ENCODE measurements around the gene KRTAP10-8. TPM values are rescaled to one million over a fixed set of nuclear protein-coding genes. Genes with fewer than 3 reads are reported as not detected.
"Not testable (repeated sequence)": the region's sequence is repeated elsewhere in the genome, so short reads cannot be mapped to it uniquely, and the experiment has no call there.

Gene KRTAP10-8
- total RNA-seq, 1 donor from 2014 or later, result not detected

GRCh38 chr21:44596068-44596725 is 15.7 kb upstream of the KRTAP10-8 start:
- no peak for DNase-seq (ENCODE audit: extremely low read depth, low read depth, low spot score)

- no peak for DNase-seq (ENCODE audit: extremely low read depth, low read depth, low spot score)
Measured at GRCh38 chr21:44598061-44598460, 13.8 kb upstream of the KRTAP10-8 start.

DNA sequence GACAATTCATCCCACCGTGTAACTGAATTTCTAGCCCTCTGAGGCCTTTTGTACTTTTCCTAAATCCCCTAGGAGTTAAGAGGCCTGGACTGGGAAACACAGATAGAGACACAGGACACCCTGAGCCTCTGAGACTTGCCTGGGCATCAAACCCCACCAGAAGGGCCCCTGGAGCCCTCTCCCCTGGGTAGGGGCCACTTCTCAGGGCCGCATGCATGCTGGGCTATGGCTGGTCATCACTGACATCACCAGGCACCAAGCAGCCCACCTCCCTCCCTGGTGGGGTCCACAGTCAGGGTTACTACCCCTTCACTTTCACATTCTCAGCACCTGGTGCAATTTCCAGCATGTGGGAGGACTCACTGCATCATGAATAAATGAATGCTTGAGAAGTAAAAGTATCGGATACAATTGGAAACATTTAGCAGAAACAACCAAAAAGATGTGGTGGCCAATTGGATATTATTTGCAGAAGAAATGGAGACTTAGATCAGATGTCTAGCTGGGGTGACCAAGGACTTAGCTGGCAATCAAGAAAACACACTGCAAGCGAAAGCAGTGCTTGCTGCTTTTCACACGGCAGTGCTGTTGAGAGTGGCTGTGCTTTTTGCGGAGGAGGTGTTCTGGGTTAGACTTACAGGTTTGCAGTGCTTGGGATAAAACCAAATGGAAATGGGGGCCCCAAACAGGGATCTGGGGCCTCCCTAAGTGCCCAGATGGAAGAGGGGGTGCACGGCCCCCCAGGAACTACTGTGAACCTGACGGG is 12.4 kb upstream of the KRTAP10-8 start:
- DNase-seq (ENCODE audit: extremely low read depth, low read depth, low spot score), result no peak

GRCh38 chr21:44600118-44600978 is 11.5 kb upstream of the KRTAP10-8 start, which contains the start of gene KRTAP10-7:
Gene KRTAP10-7 (plus strand): TSS chr21:44600597. CDS start chr21:44600622, 25 bp downstream.
- not testable (repeated sequence) for DNase-seq (ENCODE audit: extremely low read depth, low read depth, low spot score)

DNA sequence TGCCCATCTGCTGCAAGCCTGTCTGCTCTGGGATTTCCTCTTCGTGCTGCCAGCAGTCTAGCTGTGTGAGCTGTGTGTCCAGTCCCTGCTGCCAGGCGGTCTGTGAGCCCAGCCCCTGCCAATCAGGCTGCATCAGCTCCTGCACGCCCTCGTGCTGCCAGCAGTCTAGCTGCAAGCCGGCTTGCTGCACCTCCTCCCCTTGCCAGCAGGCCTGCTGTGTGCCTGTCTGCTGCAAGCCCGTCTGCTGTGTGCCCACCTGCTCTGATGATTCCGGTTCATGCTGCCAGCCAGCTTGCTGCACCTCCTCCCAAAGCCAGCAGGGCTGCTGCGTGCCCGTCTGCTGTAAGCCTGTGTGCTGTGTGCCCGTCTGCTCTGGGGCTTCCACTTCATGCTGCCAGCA is 10.8 kb upstream of the KRTAP10-8 start:
- DNase-seq (ENCODE audit: extremely low read depth, low read depth, low spot score), result not testable (repeated sequence)

- DNase-seq (ENCODE audit: extremely low read depth, low read depth, low spot score), result no peak
Measured at GRCh38 chr21:44601596-44602462, 10.1 kb upstream of the KRTAP10-8 start.

GRCh38 chr21:44602463-44602850 is 9.4 kb upstream of the KRTAP10-8 start:
- no peak for DNase-seq (ENCODE audit: extremely low read depth, low read depth, low spot score)

- no peak for DNase-seq (ENCODE audit: extremely low read depth, low read depth, low spot score)
Measured at GRCh38 chr21:44603109-44603875, 8.6 kb upstream of the KRTAP10-8 start.

- no peak for DNase-seq (ENCODE audit: extremely low read depth, low read depth, low spot score)
Measured at GRCh38 chr21:44603911-44604310, 8.0 kb upstream of the KRTAP10-8 start.

DNA sequence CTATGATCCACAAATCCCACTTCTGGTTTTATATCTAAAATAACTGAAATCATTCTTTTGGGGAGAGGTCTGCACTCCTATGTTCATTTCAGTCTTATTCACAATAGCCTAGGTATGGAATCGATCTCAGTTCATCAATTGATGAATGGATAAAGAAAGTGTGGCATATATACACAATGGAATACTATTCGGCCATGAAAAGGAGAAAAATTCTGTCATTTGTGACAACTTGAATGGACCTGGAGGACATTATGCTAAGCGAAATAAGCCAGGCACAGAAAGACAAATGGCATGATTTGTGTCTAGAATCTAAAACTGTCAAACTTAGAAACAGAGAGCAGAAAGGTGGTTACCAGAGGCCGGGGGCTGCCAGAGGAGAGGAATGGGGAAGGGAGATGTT is 5.4 kb upstream of the KRTAP10-8 start:
- no peak for DNase-seq (ENCODE audit: extremely low read depth, low read depth, low spot score)

DNA sequence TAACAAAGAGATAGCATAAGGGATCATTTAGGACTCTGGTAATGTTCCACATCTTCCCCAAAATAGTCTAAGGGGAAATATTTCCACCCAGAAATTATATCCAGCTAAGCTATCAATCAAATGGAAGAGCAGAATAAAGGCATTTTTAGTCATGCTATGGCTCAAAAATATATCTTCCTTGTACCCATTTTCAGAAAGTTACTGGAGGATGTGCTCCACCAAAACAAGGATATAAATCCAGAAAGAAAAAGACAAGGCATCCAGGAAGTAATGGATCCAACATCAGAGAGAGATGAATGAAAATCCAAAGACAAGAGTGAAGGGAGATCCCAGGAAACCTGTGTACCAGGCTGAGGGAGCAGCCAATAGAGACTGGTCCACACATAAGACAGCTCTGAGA is 2.7 kb upstream of the KRTAP10-8 start:
- DNase-seq (ENCODE audit: extremely low read depth, low read depth, low spot score), result no peak

DNA sequence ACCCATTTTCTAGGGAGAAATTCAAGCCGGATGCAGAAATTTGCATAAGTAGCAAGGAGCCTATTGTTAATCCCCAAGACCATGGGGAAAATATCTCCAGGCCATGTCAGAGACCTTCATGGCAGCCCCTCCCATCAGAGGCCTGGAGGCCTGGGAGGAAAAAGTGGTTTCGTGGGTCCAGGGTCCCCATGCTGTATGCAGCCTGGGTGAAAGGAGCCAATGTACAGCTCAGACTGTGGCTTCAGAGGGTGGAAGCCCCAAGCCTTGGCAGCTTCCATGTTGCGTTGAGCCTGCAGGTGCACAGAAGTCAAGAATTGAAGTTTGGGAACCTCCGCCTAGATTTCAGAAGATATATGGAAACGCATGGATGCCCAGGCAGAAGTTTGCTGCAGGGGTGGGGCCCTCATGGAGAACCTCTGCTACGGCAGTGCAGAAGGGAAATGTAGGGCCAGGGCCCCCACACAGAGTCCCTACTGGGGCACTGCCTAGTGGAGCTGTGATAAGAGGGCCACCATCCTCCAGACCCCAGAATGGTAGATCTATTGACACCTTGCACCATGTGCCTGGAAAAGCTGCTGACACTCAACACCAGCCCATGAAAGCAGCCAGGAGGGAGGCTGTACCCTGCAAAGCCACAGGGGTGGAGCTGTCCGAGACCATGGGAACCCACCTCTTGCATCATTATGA is 1.6 kb upstream of the KRTAP10-8 start:
- DNase-seq (ENCODE audit: extremely low read depth, low read depth, low spot score), result not testable (repeated sequence)

- DNase-seq (ENCODE audit: extremely low read depth, low read depth, low spot score), result no peak
Measured at GRCh38 chr21:44611551-44611950, 328 bp upstream of the KRTAP10-8 start.

GRCh38 chr21:44612669-44613229 is 870 bp downstream of the KRTAP10-8 start:
- no peak for DNase-seq (ENCODE audit: extremely low read depth, low read depth, low spot score)

DNA sequence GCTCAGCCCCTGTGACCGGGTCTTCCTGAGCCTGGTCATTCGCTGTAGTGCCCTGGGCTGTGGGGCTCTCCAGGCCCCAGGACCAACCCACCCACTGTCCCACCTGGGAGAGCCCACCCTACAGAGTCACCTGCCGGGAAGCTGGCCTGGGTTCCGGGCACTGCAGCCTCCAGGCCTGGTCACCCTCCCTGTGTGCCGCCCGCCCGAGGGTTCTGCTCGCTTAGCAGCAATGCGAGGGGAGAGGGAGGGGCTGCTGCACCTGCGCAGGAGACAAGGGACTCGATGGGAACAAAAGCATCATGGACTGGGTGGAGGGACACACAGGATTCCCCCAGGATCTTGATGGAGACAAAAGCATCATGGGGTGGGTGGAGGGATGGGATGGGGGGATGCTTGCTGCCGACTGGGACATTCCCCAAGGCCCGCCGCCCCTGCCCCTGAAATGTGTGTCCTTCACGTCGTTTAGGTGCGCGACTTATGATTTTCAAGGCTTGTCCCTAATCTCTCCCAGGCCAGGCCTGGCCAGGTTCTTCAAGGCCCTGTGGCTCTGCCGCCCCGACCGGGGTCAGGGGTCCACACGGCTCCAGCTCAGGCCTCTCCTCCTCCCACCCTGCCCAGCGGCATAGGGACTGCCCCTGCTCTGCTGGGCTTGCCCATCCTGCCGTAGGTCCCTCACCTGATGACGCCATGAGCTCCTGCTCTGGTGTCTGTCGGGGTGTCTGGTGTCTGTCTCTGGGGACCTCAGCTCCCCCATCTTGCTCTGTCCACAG is 1.7 kb downstream of the KRTAP10-8 start:
- no peak for DNase-seq (ENCODE audit: extremely low read depth, low read depth, low spot score)

DNA sequence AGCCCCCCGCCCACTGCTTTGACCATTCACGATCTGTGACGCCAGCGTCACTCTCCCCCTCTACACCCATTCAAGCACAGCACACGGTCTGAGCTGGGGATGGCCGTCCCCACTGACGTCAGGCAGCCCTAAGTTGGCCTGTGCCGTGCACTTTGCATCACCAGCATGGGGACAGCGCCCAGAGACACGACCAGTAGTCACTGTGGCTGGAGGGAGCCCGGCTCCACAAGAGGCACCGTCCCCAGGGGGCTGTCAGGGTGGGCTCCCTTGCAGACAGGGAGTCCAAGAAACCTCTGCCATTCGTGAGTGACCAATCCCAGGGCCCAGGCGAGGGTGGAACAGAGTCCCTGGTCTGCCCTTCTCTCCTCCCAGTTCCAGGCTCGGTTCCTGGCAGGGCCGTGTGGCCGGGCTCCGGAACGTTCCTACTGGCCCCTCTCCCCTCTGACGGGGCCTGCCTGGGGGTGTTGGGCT is 2.3 kb downstream of the KRTAP10-8 start:
- DNase-seq (ENCODE audit: extremely low read depth, low read depth, low spot score), result no peak

GRCh38 chr21:44614961-44615391 is 3.1 kb downstream of the KRTAP10-8 start:
- no peak for DNase-seq (ENCODE audit: extremely low read depth, low read depth, low spot score)

- DNase-seq (ENCODE audit: extremely low read depth, low read depth, low spot score), result no peak
Measured at GRCh38 chr21:44615466-44615865, 3.6 kb downstream of the KRTAP10-8 start.

All from glomerular endothelial cell (primary cell).